ENCODE data around the gene HADHB. TPM values are rescaled to one million over a fixed set of nuclear protein-coding genes. Genes with fewer than 3 reads are reported as not detected.

The HADHB gene
- total RNA-seq, 1 experiment from 2014 or later, result 41.3 TPM

DNA sequence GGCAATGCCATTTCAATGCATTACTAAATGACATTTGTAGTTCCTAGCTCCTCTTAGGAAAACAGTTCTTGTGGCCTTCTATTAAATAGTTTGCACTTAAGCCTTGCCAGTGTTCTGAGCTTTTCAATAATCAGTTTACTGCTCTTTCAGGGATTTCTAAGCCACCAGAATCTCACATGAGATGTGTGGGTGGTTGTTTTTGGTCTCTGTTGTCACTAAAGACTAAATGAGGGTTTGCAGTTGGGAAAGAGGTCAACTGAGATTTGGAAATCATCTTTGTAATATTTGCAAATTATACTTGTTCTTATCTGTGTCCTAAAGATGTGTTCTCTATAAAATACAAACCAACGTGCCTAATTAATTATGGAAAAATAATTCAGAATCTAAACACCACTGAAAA lies 45.3 kb downstream of the HADHB start:
- H3K27ac Mint-ChIP-seq, result no peak overlapping the region
- TF ChIP-seq, protein P1, sequence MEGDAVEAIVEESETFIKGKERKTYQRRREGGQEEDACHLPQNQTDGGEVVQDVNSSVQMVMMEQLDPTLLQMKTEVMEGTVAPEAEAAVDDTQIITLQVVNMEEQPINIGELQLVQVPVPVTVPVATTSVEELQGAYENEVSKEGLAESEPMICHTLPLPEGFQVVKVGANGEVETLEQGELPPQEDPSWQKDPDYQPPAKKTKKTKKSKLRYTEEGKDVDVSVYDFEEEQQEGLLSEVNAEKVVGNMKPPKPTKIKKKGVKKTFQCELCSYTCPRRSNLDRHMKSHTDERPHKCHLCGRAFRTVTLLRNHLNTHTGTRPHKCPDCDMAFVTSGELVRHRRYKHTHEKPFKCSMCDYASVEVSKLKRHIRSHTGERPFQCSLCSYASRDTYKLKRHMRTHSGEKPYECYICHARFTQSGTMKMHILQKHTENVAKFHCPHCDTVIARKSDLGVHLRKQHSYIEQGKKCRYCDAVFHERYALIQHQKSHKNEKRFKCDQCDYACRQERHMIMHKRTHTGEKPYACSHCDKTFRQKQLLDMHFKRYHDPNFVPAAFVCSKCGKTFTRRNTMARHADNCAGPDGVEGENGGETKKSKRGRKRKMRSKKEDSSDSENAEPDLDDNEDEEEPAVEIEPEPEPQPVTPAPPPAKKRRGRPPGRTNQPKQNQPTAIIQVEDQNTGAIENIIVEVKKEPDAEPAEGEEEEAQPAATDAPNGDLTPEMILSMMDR (conservative IDR thresholded peaks at IDR 0.05), result no peak

More for the DNA sequence above, 45.3 kb downstream of the HADHB start:
- Histone ChIP-seq H3K4me2 (ENCODE audit: insufficient read depth, insufficient read length, low read length) (no peak overlapping the region), H3K79me2 (ENCODE audit: insufficient read depth, low read length) (no peaks in the 10 kb centered on the region), H2BK5ac (ENCODE audit: insufficient read length, low read length) (no peak overlapping the region), H4K20me1 (ENCODE audit: control insufficient read depth, insufficient read depth, insufficient read length) (no peaks in the 10 kb centered on the region), H2AK5ac (ENCODE audit: insufficient read length, low read length) (no peak overlapping the region), H2BK12ac (ENCODE audit: insufficient read length, low read depth, low read length) (no peak overlapping the region), H3K23ac (ENCODE audit: insufficient read length, low read depth, low read length) (no peak overlapping the region), H3K4ac (ENCODE audit: low read depth, low read length) (no peak overlapping the region), H3K56ac (ENCODE audit: insufficient read length, low read depth, low read length) (no peak overlapping the region), H3K9ac (ENCODE audit: extremely low read depth, insufficient read length, low read length) (no peak overlapping the region), H3K27ac (ENCODE audit: insufficient read length, low read depth, low read length) (no peak overlapping the region), H3K23me2 (ENCODE audit: insufficient read length, low read depth, low read length, poor library complexity, severe bottlenecking) (no peaks in the 10 kb centered on the region), H3K79me1 (ENCODE audit: insufficient read depth, low read depth, low read length, poor library complexity, severe bottlenecking) (no peaks in the 10 kb centered on the region), H3K4me1 (ENCODE audit: insufficient read depth, low read length) (0 out of 2 replicates have a peak, but pooled peaks cover 3% of the 10 kb centered on the region), H4K91ac (ENCODE audit: insufficient read length, low read depth, low read length) (no peak overlapping the region), H3K9me3 (ENCODE audit: control insufficient read depth, low read depth, low read length) (no peaks in the 10 kb centered on the region), H4K8ac (replicated peaks; ENCODE audit: insufficient read length, low read depth, low read length) (no peak overlapping the region), H3K18ac (ENCODE audit: insufficient read length, low read depth, low read length) (no peak overlapping the region), H2AFZ (ENCODE audit: low read length) (no peak overlapping the region), H2BK20ac (ENCODE audit: low read depth, low read length, poor library complexity, severe bottlenecking) (no peak overlapping the region), H3K14ac (ENCODE audit: insufficient read depth, low read length) (no peak overlapping the region), H2BK15ac (ENCODE audit: low read depth, low read length) (no peak overlapping the region), H4K5ac (ENCODE audit: insufficient read length, low read depth, low read length) (no peak overlapping the region), H3T11ph (ENCODE audit: low read length) (no peak overlapping the region), H2BK120ac (ENCODE audit: low read depth, low read length, poor library complexity, severe bottlenecking) (no peak overlapping the region), H3K27me3 (ENCODE audit: insufficient read depth, low read length) (no peaks in the 10 kb centered on the region)
- Mint-ChIP-seq H3K27me3 (ENCODE audit: low read depth) (no peaks in the 10 kb centered on the region), H3K4me3 (no peak overlapping the region), H3K4me1 (peaks cover 7 to 8% of the 10 kb centered on the region in 2 experiments), H3K36me3 (ENCODE audit: insufficient read depth in 1 of 3, low read depth in 3 of 3) (peaks cover 6 to 23% (median 11%) of the 10 kb centered on the region in 3 experiments; a peak in 6 of 7 replicates), H3K9me3 (no peaks in the 10 kb centered on the region)
- WGBS (ENCODE audit: extremely low coverage, insufficient read length, low lambda C conversion rate), result no CpG with 5 or more reads among the region's 1 CpG
- DNase-seq, result no peak

All from H9 (cell line).